Raji (cell line): ENCODE measurements around the gene RAB37.

Source experiments
- POLR2A ChIP-seq: IDR thresholded peaks from 2 replicates; pipeline ENCODE4 v1.6.1; 2011; ENCODE audit warnings: low read depth, low read length, control low read depth; ENCODE audit not compliant: insufficient read depth

RAB37 gene

GRCh38 chr17:74760404-74761105 lies 23.5 kb downstream of the RAB37 start:
- TF ChIP-seq POLR2A: no peak

- no peak for TF ChIP-seq POLR2A
Measured at GRCh38 chr17:74761419-74761818, 24.4 kb downstream of the RAB37 start.

- TF ChIP-seq POLR2A: no peak
Measured at GRCh38 chr17:74761931-74762330, 24.9 kb downstream of the RAB37 start.

- TF ChIP-seq POLR2A: no peak
Measured at GRCh38 chr17:74763565-74764387, 26.7 kb downstream of the RAB37 start.

GRCh38 chr17:74764751-74765286 lies 27.8 kb downstream of the RAB37 start:
- TF ChIP-seq POLR2A: no peak

- TF ChIP-seq POLR2A: no peak
Measured at GRCh38 chr17:74766413-74766812, 29.4 kb downstream of the RAB37 start.

- no peak for TF ChIP-seq POLR2A
Measured at GRCh38 chr17:74767111-74767516, 30.1 kb downstream of the RAB37 start.

- TF ChIP-seq POLR2A: no peak
Measured at GRCh38 chr17:74768069-74768762, 31.2 kb downstream of the RAB37 start.

- TF ChIP-seq POLR2A: 0 out of 2 replicates have a peak, but pooled peaks have one; percentile 19
Measured at GRCh38 chr17:74768763-74769114, 31.7 kb downstream of the RAB37 start.

GRCh38 chr17:74769266-74769855 lies 32.3 kb downstream of the RAB37 start:
- TF ChIP-seq POLR2A: no peak

GRCh38 chr17:74769856-74770497 lies 32.9 kb downstream of the RAB37 start:
- no peak for TF ChIP-seq POLR2A

- 0 out of 2 replicates have a peak, but pooled peaks have one; percentile 19 for TF ChIP-seq POLR2A
Measured at GRCh38 chr17:74770498-74771318, 33.7 kb downstream of the RAB37 start.

- no peak for TF ChIP-seq POLR2A
Measured at GRCh38 chr17:74771319-74771914, 34.4 kb downstream of the RAB37 start.
